Measurements from ENCODE around the gene PNISR.

DNA sequence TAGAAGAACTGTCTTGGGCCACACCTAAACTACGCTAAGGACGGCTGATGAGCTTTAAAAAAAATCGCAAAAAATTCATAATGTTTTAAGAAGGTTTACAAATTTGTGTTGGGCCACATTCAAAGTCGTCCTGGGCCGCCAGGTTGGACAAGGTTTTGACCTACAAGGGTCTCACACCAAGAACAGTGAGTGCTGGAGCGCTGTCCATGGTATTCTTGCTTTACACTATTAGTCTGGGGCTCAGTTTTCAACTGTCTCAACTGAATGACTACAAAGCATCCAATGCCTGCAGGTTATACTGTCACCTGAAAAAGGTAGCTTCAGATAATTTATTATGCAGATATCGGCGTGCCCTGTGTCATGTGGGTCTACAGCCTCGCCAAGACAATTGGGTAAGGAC lies 72.0 kb downstream of the PNISR start:
- no peak for TF ChIP-seq EZH2 (IDR thresholded peaks at IDR 0.05)
- TF ChIP-seq, protein P1, sequence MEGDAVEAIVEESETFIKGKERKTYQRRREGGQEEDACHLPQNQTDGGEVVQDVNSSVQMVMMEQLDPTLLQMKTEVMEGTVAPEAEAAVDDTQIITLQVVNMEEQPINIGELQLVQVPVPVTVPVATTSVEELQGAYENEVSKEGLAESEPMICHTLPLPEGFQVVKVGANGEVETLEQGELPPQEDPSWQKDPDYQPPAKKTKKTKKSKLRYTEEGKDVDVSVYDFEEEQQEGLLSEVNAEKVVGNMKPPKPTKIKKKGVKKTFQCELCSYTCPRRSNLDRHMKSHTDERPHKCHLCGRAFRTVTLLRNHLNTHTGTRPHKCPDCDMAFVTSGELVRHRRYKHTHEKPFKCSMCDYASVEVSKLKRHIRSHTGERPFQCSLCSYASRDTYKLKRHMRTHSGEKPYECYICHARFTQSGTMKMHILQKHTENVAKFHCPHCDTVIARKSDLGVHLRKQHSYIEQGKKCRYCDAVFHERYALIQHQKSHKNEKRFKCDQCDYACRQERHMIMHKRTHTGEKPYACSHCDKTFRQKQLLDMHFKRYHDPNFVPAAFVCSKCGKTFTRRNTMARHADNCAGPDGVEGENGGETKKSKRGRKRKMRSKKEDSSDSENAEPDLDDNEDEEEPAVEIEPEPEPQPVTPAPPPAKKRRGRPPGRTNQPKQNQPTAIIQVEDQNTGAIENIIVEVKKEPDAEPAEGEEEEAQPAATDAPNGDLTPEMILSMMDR (IDR thresholded peaks at IDR 0.05), result no peak
